Type B pancreatic cell (in vitro differentiated cells): ENCODE measurements around the gene SEC22C. TPM values are rescaled to one million over a fixed set of nuclear protein-coding genes. Genes with fewer than 3 reads are reported as not detected.

Experiments used
- DNase-seq: peaks from one replicate; pipeline ENCODE4 v3.0.0; 2021; ENCODE audit warnings: mixed read lengths; ENCODE audit not compliant: unreplicated experiment; ENCODE audit errors: extremely low spot score
- H3K27ac Mint-ChIP-seq: 2 replicates; pipeline ENCODE4 v1.8.0; 2021; ENCODE audit warnings: mild to moderate bottlenecking, mixed read lengths
- H3K27me3 Mint-ChIP-seq: 2 replicates; pipeline ENCODE4 v1.8.0; 2021; ENCODE audit warnings: mixed read lengths
- H3K36me3 Mint-ChIP-seq: 2 replicates; pipeline ENCODE4 v1.8.0; 2021; ENCODE audit warnings: mixed read lengths
- H3K4me1 Mint-ChIP-seq: one replicate; pipeline ENCODE4 v1.8.0; 2021; ENCODE audit warnings: mixed read lengths; ENCODE audit not compliant: unreplicated experiment
- H3K4me3 Mint-ChIP-seq: 2 replicates; pipeline ENCODE4 v1.8.0; 2021; ENCODE audit warnings: mild to moderate bottlenecking, mixed read lengths
- H3K9me3 Mint-ChIP-seq: 2 replicates; pipeline ENCODE4 v1.8.0; 2021; ENCODE audit warnings: mixed read lengths
- total RNA-seq: library from RNA; stranded (reverse); gene quantifications from 2 replicates; pipeline ENCODE4 v1.2.1, GENCODE V29; 2021; ENCODE audit warnings: low replicate concordance
- TF ChIP-seq, protein P1 (sequence below): fragments of 200-600 bp; sonication (generic); conservative IDR thresholded peaks from 2 replicates; pipeline ENCODE4 v1.5.0; 2021; ENCODE audit warnings: antibody characterized with exemption, mild to moderate bottlenecking

SEC22C gene
- total RNA-seq, 1 donor from 2014 or later = 38.1 TPM

DNA sequence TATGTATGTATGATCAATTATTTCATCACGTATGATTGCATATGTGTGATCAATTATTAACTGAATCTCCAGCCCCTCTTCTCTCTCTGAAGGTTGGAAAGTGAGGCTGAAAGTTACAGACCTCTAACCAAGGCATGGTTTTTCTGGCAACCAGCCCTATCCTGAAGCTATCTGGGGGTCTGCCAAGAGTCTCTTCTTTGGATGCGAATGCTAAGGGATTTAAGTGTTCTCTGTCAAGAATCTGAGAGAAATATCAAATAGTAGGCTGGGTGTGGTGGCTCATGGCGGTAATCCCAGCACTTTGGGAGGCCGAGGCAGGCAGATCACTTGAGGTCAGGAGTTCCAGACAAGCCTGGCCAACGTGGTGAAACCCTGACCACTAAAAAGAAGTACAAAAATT lies 26.8 kb upstream of the SEC22C start:
- Mint-ChIP-seq H3K4me3 (no peak overlapping the region), H3K27ac (no peak overlapping the region), H3K36me3 (peaks cover 21% of the 10 kb centered on the region), H3K4me1 (peaks cover 21% of the 10 kb centered on the region), H3K9me3 (no peaks in the 10 kb centered on the region), H3K27me3 (no peaks in the 10 kb centered on the region)
- DNase-seq = no peak
- TF ChIP-seq, protein P1, sequence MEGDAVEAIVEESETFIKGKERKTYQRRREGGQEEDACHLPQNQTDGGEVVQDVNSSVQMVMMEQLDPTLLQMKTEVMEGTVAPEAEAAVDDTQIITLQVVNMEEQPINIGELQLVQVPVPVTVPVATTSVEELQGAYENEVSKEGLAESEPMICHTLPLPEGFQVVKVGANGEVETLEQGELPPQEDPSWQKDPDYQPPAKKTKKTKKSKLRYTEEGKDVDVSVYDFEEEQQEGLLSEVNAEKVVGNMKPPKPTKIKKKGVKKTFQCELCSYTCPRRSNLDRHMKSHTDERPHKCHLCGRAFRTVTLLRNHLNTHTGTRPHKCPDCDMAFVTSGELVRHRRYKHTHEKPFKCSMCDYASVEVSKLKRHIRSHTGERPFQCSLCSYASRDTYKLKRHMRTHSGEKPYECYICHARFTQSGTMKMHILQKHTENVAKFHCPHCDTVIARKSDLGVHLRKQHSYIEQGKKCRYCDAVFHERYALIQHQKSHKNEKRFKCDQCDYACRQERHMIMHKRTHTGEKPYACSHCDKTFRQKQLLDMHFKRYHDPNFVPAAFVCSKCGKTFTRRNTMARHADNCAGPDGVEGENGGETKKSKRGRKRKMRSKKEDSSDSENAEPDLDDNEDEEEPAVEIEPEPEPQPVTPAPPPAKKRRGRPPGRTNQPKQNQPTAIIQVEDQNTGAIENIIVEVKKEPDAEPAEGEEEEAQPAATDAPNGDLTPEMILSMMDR = no peak

- no peak overlapping the region for H3K4me3 Mint-ChIP-seq
- H3K4me1 Mint-ChIP-seq = peaks cover 25% of the 10 kb centered on the region
- TF ChIP-seq, protein P1 = no peak
Observed at GRCh38 chr3:42605546-42606173, 23.9 kb upstream of the SEC22C start.

DNA sequence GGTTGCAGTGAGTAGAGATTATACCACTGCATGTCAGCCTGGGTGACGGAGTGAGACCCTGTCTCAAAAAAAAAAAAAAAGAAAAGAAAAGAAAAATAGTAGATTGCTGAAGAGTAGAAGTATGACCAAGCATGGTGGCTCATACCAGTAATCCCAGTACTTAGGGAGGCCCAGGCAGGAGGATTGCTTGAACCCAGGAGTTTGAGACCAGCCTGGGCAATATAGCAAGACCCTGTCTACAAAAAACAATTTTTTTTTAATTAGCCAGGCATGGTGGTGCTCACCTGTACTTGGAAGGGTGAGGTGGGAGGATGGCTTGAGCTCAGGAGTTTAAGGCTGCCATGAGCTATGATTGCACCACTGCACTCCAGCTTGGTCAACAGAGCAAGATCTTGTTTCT lies 21.2 kb upstream of the SEC22C start:
- TF ChIP-seq, protein P1 = no peak
- H3K27me3 Mint-ChIP-seq = no peaks in the 10 kb centered on the region
- no peak overlapping the region for H3K27ac Mint-ChIP-seq
- no peak overlapping the region for H3K4me3 Mint-ChIP-seq
- no peak for DNase-seq
- H3K36me3 Mint-ChIP-seq = peaks cover 26% of the 10 kb centered on the region
- H3K4me1 Mint-ChIP-seq = peaks cover 15% of the 10 kb centered on the region
- no peaks in the 10 kb centered on the region for H3K9me3 Mint-ChIP-seq

More at GRCh38 chr3:42605546-42606173, 23.9 kb upstream of the SEC22C start:
- peaks cover 28% of the 10 kb centered on the region for H3K36me3 Mint-ChIP-seq
- H3K27me3 Mint-ChIP-seq = no peaks in the 10 kb centered on the region
- no peak overlapping the region for H3K27ac Mint-ChIP-seq
- H3K9me3 Mint-ChIP-seq = no peaks in the 10 kb centered on the region
- no peak for DNase-seq

GRCh38 chr3:42601896-42602581 lies 20.3 kb upstream of the SEC22C start:
- Mint-ChIP-seq H3K4me3 (peak overlapping the region; percentile 98), H3K4me1 (peaks cover 15% of the 10 kb centered on the region), H3K36me3 (peaks cover 24% of the 10 kb centered on the region), H3K27me3 (no peaks in the 10 kb centered on the region), H3K27ac (peak overlapping the region; percentile 96), H3K9me3 (no peaks in the 10 kb centered on the region)
- TF ChIP-seq, protein P1 = peak; percentile 43
- DNase-seq = no peak

GRCh38 chr3:42600958-42601675 lies 19.4 kb upstream of the SEC22C start:
- no peak for DNase-seq
- TF ChIP-seq, protein P1 = peak; percentile 49
- Mint-ChIP-seq H3K27me3 (no peaks in the 10 kb centered on the region), H3K27ac (peak overlapping the region; percentile 96), H3K9me3 (no peaks in the 10 kb centered on the region), H3K36me3 (peaks cover 26% of the 10 kb centered on the region), H3K4me1 (peaks cover 15% of the 10 kb centered on the region), H3K4me3 (peak overlapping the region; percentile 98)
